H9 (cell line): Measurements from ENCODE around the gene TBL3. TPM values are rescaled to one million over a fixed set of nuclear protein-coding genes. Genes with fewer than 3 reads are reported as not detected.

ENCODE experiments used
- DNase-seq: peaks from one replicate; pipeline ENCODE4 v3.0.0-alpha.2; 2017
- H2AFZ ChIP-seq: one replicate; pipeline ENCODE4 v1.6.1; 2013; ENCODE audit warnings: mild to moderate bottlenecking, low read length, control low read depth, moderate library complexity
- H2AK5ac ChIP-seq: 2 replicates; pipeline ENCODE4 v1.6.1; 2013; ENCODE audit warnings: low read length, control low read depth, mixed read lengths; ENCODE audit not compliant: insufficient read length
- H2BK120ac ChIP-seq: one replicate; pipeline ENCODE4 v1.6.1; 2013; ENCODE audit warnings: low read depth, mild to moderate bottlenecking, low read length, control low read depth, inconsistent platforms; ENCODE audit not compliant: poor library complexity, severe bottlenecking
- H2BK12ac ChIP-seq: 2 replicates; pipeline ENCODE4 v1.6.1; 2013; ENCODE audit warnings: low read length, control low read depth, mixed read lengths, low read depth; ENCODE audit not compliant: insufficient read length
- H2BK15ac ChIP-seq: 2 replicates; pipeline ENCODE4 v1.6.1; 2013; ENCODE audit warnings: low read depth, low read length, control low read depth
- H2BK20ac ChIP-seq: one replicate; pipeline ENCODE4 v1.6.1; 2013; ENCODE audit warnings: low read depth, mild to moderate bottlenecking, low read length, control low read depth, inconsistent platforms; ENCODE audit not compliant: poor library complexity, severe bottlenecking
- H2BK5ac ChIP-seq: 2 replicates; pipeline ENCODE4 v1.6.1; 2013; ENCODE audit warnings: low read length, control low read depth, mixed read lengths; ENCODE audit not compliant: insufficient read length
- H3K14ac ChIP-seq: 2 replicates; pipeline ENCODE4 v1.6.1; 2013; ENCODE audit warnings: low read length, control low read depth; ENCODE audit not compliant: insufficient read depth
- H3K18ac ChIP-seq: 2 replicates; pipeline ENCODE4 v1.6.1; 2013; ENCODE audit warnings: low read depth, mild to moderate bottlenecking, mixed read lengths, low read length, control low read depth; ENCODE audit not compliant: insufficient read length
- H3K23ac ChIP-seq: 2 replicates; pipeline ENCODE4 v1.6.1; 2013; ENCODE audit warnings: low read length, control low read depth, mixed read lengths, low read depth; ENCODE audit not compliant: insufficient read length
- H3K23me2 ChIP-seq: 2 replicates; pipeline ENCODE4 v1.6.1; 2013; ENCODE audit warnings: low read depth, mild to moderate bottlenecking, mixed read lengths, low read length, control low read depth; ENCODE audit not compliant: insufficient read length, poor library complexity, severe bottlenecking
- H3K27ac ChIP-seq: 2 replicates; pipeline ENCODE4 v1.5.1; 2013; ENCODE audit warnings: low read length, control low read depth, mixed read lengths, low read depth; ENCODE audit not compliant: insufficient read length
- H3K27me3 ChIP-seq: 2 replicates; pipeline ENCODE4 v1.6.1; 2013; ENCODE audit warnings: low read length, control low read depth, inconsistent platforms; ENCODE audit not compliant: insufficient read depth
- H3K4ac ChIP-seq: 2 replicates; pipeline ENCODE4 v1.6.1; 2013; ENCODE audit warnings: low read depth, mild to moderate bottlenecking, control low read depth, inconsistent platforms, low read length, moderate library complexity
- H3K4me1 ChIP-seq: 2 replicates; pipeline ENCODE4 v1.6.1; 2013; ENCODE audit warnings: low read length, control low read depth, inconsistent platforms; ENCODE audit not compliant: insufficient read depth
- H3K4me2 ChIP-seq: 2 replicates; pipeline ENCODE4 v1.6.1; 2013; ENCODE audit warnings: low read length, control low read depth, mixed read lengths; ENCODE audit not compliant: insufficient read length, insufficient read depth
- H3K56ac ChIP-seq: 2 replicates; pipeline ENCODE4 v1.6.1; 2013; ENCODE audit warnings: low read depth, mild to moderate bottlenecking, mixed read lengths, low read length, control low read depth; ENCODE audit not compliant: insufficient read length
- H3K79me1 ChIP-seq: 2 replicates; pipeline ENCODE4 v1.6.1; 2013; ENCODE audit warnings: low read depth, mild to moderate bottlenecking, moderate library complexity, low read length, control low read depth, inconsistent platforms; ENCODE audit not compliant: insufficient read depth, poor library complexity, severe bottlenecking
- H3K79me2 ChIP-seq: 2 replicates; pipeline ENCODE4 v1.6.1; 2013; ENCODE audit warnings: low read length, control low read depth, inconsistent platforms; ENCODE audit not compliant: insufficient read depth
- H3K9ac ChIP-seq: 2 replicates; pipeline ENCODE4 v1.6.1; 2013; ENCODE audit warnings: low read length, control low read depth, mixed read lengths; ENCODE audit not compliant: insufficient read length; ENCODE audit errors: extremely low read depth
- H3K9me3 ChIP-seq: one replicate; pipeline ENCODE4 v1.6.1; 2013; ENCODE audit warnings: low read depth, low read length, inconsistent platforms; ENCODE audit not compliant: control insufficient read depth
- H3T11ph ChIP-seq: one replicate; pipeline ENCODE4 v1.6.1; 2013; ENCODE audit warnings: mild to moderate bottlenecking, low read length, control low read depth, inconsistent platforms
- H4K20me1 ChIP-seq: one replicate; pipeline ENCODE4 v1.6.1; 2013; ENCODE audit not compliant: control insufficient read depth, insufficient read length, insufficient read depth
- H4K5ac ChIP-seq: 2 replicates; pipeline ENCODE4 v1.6.1; 2013; ENCODE audit warnings: low read depth, mild to moderate bottlenecking, mixed read lengths, low read length, control low read depth; ENCODE audit not compliant: insufficient read length
- H4K8ac ChIP-seq: replicated peaks from 2 replicates; pipeline ENCODE4 v1.6.1; 2013; ENCODE audit warnings: low read length, control low read depth, mixed read lengths, low read depth; ENCODE audit not compliant: insufficient read length
- H4K91ac ChIP-seq: 2 replicates; pipeline ENCODE4 v1.6.1; 2013; ENCODE audit warnings: low read depth, mild to moderate bottlenecking, moderate library complexity, mixed read lengths, low read length, control low read depth; ENCODE audit not compliant: insufficient read length
- H3K27ac Mint-ChIP-seq, 3 experiments: 2 replicates in 2 of 3; 3 replicates in 1 of 3; pipeline ENCODE4 v1.8.0; 2020 to 2021; ENCODE audit warnings: mixed read lengths in 3 of 3, mild to moderate bottlenecking in 1 of 3, moderate library complexity in 1 of 3
- H3K27me3 Mint-ChIP-seq: 2 replicates; pipeline ENCODE4 v1.8.0; 2021; ENCODE audit warnings: low read depth, mild to moderate bottlenecking, moderate library complexity, mixed read lengths
- H3K36me3 Mint-ChIP-seq, 3 experiments: 2 replicates in 2 of 3; 3 replicates in 1 of 3; pipeline ENCODE4 v1.8.0; 2020 to 2021; ENCODE audit warnings: low read depth in 3 of 3, mixed read lengths in 3 of 3; ENCODE audit not compliant: insufficient read depth in 1 of 3
- H3K4me1 Mint-ChIP-seq, 2 experiments: 2 replicates each; pipeline ENCODE4 v1.8.0; 2020; ENCODE audit warnings: mixed read lengths in 2 of 2
- H3K4me3 Mint-ChIP-seq, 2 experiments: 2 replicates in 1 of 2; 3 replicates in 1 of 2; pipeline ENCODE4 v1.8.0; 2020 to 2021; ENCODE audit warnings: mild to moderate bottlenecking in 2 of 2, mixed read lengths in 2 of 2, moderate library complexity in 1 of 2
- H3K9me3 Mint-ChIP-seq, 2 experiments: 2 replicates in 1 of 2; 3 replicates in 1 of 2; pipeline ENCODE4 v1.8.0; 2020; ENCODE audit warnings: mild to moderate bottlenecking in 2 of 2, mixed read lengths in 2 of 2, moderate library complexity in 1 of 2
- CTCF ChIP-seq: fragments of 200-600 bp; sonication (generic); conservative IDR thresholded peaks from 3 replicates; pipeline ENCODE4 v1.8.0; 2021; ENCODE audit warnings: antibody characterized with exemption, mild to moderate bottlenecking
- WGBS: extraction: QIAGEN DNeasy Blood & Tissue Kit; methylation state at CpG from one replicate; pipeline ENCODE4 v1.1.7; 2013; ENCODE audit warnings: missing lambda C conversion rate, low lambda C conversion rate, mixed read lengths; ENCODE audit not compliant: insufficient read length; ENCODE audit errors: extremely low coverage; 5-methylcytosine and 5-hydroxymethylcytosine counted together
- total RNA-seq: library from RNA; stranded (reverse); gene quantifications from 2 replicates; pipeline ENCODE4 v1.2.1, GENCODE V29; 2021

Gene TBL3
- total RNA-seq, 1 experiment from 2014 or later: 54.0 TPM

- peaks cover 5% of the 10 kb centered on the region for H3K79me1 ChIP-seq
- peaks cover 21% of the 10 kb centered on the region for H3K23me2 ChIP-seq
- no peaks in the 10 kb centered on the region for H4K20me1 ChIP-seq
- DNase-seq: no peak
- H3K36me3 Mint-ChIP-seq: peaks cover 9 to 14% (median 10%) of the 10 kb centered on the region in 3 experiments
- H3K56ac ChIP-seq: no peak overlapping the region
- H3K4me1 Mint-ChIP-seq: peaks cover 15 to 27% of the 10 kb centered on the region in 2 experiments
- H3K27ac ChIP-seq: no peak overlapping the region
- H3K23ac ChIP-seq: no peak overlapping the region
- no peak overlapping the region for H3K4me3 Mint-ChIP-seq
- no peak overlapping the region for H3T11ph ChIP-seq
- no peak for TF ChIP-seq CTCF
- H4K5ac ChIP-seq: no peak overlapping the region
- peaks cover 0 to 3% of the 10 kb centered on the region in 2 experiments; a peak in 3 of 5 replicates for H3K9me3 Mint-ChIP-seq
- no peaks in the 10 kb centered on the region for H3K4me1 ChIP-seq
- peaks cover 2% of the 10 kb centered on the region; the same call in 1 of the 2 replicates for H3K27me3 Mint-ChIP-seq
- no peak overlapping the region for H3K4ac ChIP-seq
- no peak overlapping the region for H2BK120ac ChIP-seq
- H2BK5ac ChIP-seq: no peak overlapping the region
- no peak overlapping the region for H3K18ac ChIP-seq
- no peak overlapping the region for H3K27ac Mint-ChIP-seq
- H3K9ac ChIP-seq: no peak overlapping the region
- H2BK15ac ChIP-seq: no peak overlapping the region
- no peaks in the 10 kb centered on the region for H3K27me3 ChIP-seq
- H3K79me2 ChIP-seq: peaks cover 23% of the 10 kb centered on the region
- H2AFZ ChIP-seq: no peak overlapping the region
- no CpG with 5 or more reads among the region's 41 CpGs for WGBS
- H4K91ac ChIP-seq: no peak overlapping the region
- no peak overlapping the region for H3K14ac ChIP-seq
- no peaks in the 10 kb centered on the region for H3K9me3 ChIP-seq
- no peak overlapping the region for H4K8ac ChIP-seq
- H2AK5ac ChIP-seq: no peak overlapping the region
- H2BK12ac ChIP-seq: no peak overlapping the region
- H3K4me2 ChIP-seq: no peak overlapping the region
- H2BK20ac ChIP-seq: no peak overlapping the region
Observed at GRCh38 chr16:1968146-1968953, 3.5 kb upstream of the TBL3 start.
